Hematopoietic multipotent progenitor cell treated with erythropoietin and hydrocortisone succinate and interleukin-3 and kit ligand, for 15 days (in vitro differentiated cells): Measurements from ENCODE around the gene CTNNA3.
"Not testable (repeated sequence)": the region's sequence is repeated elsewhere in the genome, so short reads cannot be mapped to it uniquely, and the experiment has no call there.

Experiments used
- DNase-seq: peaks from one replicate; pipeline ENCODE4 v3.0.0-alpha.2; 2015; ENCODE audit warnings: low spot score

The CTNNA3 gene

GRCh38 chr10:67506083-67506756 lies 189.8 kb downstream of the CTNNA3 start:
- DNase-seq, result no peak

GRCh38 chr10:67492317-67493019 lies 203.5 kb downstream of the CTNNA3 start:
- no peak for DNase-seq

- DNase-seq, result no peak
These were observed 207.9 kb downstream of the CTNNA3 start for GRCh38 chr10:67487906-67488619.

- no peak for DNase-seq
These were observed 208.8 kb downstream of the CTNNA3 start for GRCh38 chr10:67487199-67487598.

- DNase-seq, result no peak
These were observed 218.1 kb downstream of the CTNNA3 start for GRCh38 chr10:67477868-67478267.

GRCh38 chr10:67476201-67476600 lies 219.8 kb downstream of the CTNNA3 start:
- DNase-seq, result no peak

- no peak for DNase-seq
These were observed 222.0 kb downstream of the CTNNA3 start for GRCh38 chr10:67473850-67474633.

GRCh38 chr10:67471022-67471421 lies 225.0 kb downstream of the CTNNA3 start:
- no peak for DNase-seq

GRCh38 chr10:67464278-67464677 lies 231.7 kb downstream of the CTNNA3 start:
- DNase-seq, result no peak

- DNase-seq, result no peak
These were observed 243.1 kb downstream of the CTNNA3 start for GRCh38 chr10:67452892-67453291.

GRCh38 chr10:67438605-67439304 lies 257.2 kb downstream of the CTNNA3 start:
- DNase-seq, result no peak

GRCh38 chr10:67433276-67433675 lies 262.7 kb downstream of the CTNNA3 start:
- no peak for DNase-seq

- no peak for DNase-seq
These were observed 293.4 kb downstream of the CTNNA3 start for GRCh38 chr10:67402620-67403019.

- no peak for DNase-seq
These were observed 294.3 kb downstream of the CTNNA3 start for GRCh38 chr10:67401711-67402110.

GRCh38 chr10:67386841-67387533 lies 309.0 kb downstream of the CTNNA3 start:
- DNase-seq, result not testable (repeated sequence)

- no peak for DNase-seq
These were observed 309.7 kb downstream of the CTNNA3 start for GRCh38 chr10:67386260-67386659.

GRCh38 chr10:67385566-67385965 lies 310.4 kb downstream of the CTNNA3 start:
- DNase-seq, result no peak

GRCh38 chr10:67385089-67385488 lies 310.9 kb downstream of the CTNNA3 start:
- no peak for DNase-seq

- no peak for DNase-seq
These were observed 364.7 kb downstream of the CTNNA3 start for GRCh38 chr10:67331121-67331910.
